MM.1S (cell line): ENCODE measurements around the gene SHISA7.

ENCODE experiments used
- EZH2 ChIP-seq: fragments of 300-600 bp; sonication (generic); optimal IDR thresholded peaks from 2 replicates; pipeline ENCODE3; 2017; ENCODE audit warnings: low read depth, mild to moderate bottlenecking, antibody characterized with exemption, low read length, mixed read lengths
- EZH2phosphoT487 ChIP-seq: fragments of 300-600 bp; sonication (generic); IDR thresholded peaks from 2 replicates; pipeline ENCODE4 v1.6.1; 2018; ENCODE audit warnings: antibody characterized with exemption, low read length
- TF ChIP-seq, protein P1 (sequence below): fragments of 300-600 bp; sonication (generic); IDR thresholded peaks from 2 replicates; pipeline ENCODE4 v1.5.1; 2016; ENCODE audit warnings: antibody characterized with exemption, low read length, mixed read lengths

DNA sequence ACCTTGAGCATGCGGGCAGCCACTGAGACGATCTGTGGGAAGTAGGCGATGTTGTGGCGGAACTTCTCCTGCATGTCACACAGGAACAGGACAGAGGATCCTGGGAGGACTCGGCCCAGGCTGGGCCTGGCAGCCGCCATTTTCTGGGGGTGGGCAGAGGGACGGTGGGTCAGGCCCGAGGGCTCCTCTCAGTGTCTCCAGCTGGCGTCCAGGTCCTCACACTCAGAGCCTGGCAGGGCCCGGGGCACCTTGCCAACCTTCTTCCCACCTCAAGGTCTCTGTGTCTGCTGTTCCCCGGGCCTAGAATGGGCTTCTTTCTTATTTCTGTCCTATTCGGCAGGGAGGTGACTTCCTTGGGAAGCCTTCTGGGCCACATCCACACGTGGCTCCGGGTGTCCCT, 13.2 kb upstream of the SHISA7 start:
- TF ChIP-seq, protein P1, sequence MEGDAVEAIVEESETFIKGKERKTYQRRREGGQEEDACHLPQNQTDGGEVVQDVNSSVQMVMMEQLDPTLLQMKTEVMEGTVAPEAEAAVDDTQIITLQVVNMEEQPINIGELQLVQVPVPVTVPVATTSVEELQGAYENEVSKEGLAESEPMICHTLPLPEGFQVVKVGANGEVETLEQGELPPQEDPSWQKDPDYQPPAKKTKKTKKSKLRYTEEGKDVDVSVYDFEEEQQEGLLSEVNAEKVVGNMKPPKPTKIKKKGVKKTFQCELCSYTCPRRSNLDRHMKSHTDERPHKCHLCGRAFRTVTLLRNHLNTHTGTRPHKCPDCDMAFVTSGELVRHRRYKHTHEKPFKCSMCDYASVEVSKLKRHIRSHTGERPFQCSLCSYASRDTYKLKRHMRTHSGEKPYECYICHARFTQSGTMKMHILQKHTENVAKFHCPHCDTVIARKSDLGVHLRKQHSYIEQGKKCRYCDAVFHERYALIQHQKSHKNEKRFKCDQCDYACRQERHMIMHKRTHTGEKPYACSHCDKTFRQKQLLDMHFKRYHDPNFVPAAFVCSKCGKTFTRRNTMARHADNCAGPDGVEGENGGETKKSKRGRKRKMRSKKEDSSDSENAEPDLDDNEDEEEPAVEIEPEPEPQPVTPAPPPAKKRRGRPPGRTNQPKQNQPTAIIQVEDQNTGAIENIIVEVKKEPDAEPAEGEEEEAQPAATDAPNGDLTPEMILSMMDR = no peak
- no peak for TF ChIP-seq EZH2
- no peak for TF ChIP-seq EZH2phosphoT487
